HG03520 (cell line): ENCODE measurements around the gene ANP32A.
A peak's percentile ranks its signal among the peaks of the same experiment; 100 is the strongest.

ENCODE experiments used
- ATAC-seq: cut with Tn5 transposase; IDR thresholded peaks from one replicate; pipeline ENCODE4 v1.9.1; 2021; ENCODE audit warnings: mild to moderate bottlenecking, moderate library complexity; ENCODE audit not compliant: unreplicated experiment

The ANP32A gene

GRCh38 chr15:68800875-68801274 is 19.8 kb downstream of the ANP32A start:
- ATAC-seq, result no peak

GRCh38 chr15:68798346-68799094 is 22.2 kb downstream of the ANP32A start:
- ATAC-seq, result no peak

GRCh38 chr15:68797599-68798345 is 22.9 kb downstream of the ANP32A start:
- no peak for ATAC-seq

GRCh38 chr15:68797191-68797590 is 23.5 kb downstream of the ANP32A start:
- ATAC-seq, result no peak

GRCh38 chr15:68796576-68796975 is 24.1 kb downstream of the ANP32A start:
- ATAC-seq, result no peak

GRCh38 chr15:68795298-68795848 is 25.3 kb downstream of the ANP32A start:
- ATAC-seq, result peak; percentile 55

- no peak for ATAC-seq
These were observed 25.8 kb downstream of the ANP32A start for GRCh38 chr15:68794863-68795262.

- ATAC-seq, result no peak
These were observed 26.4 kb downstream of the ANP32A start for GRCh38 chr15:68794307-68794706.

- no peak for ATAC-seq
These were observed 26.9 kb downstream of the ANP32A start for GRCh38 chr15:68793776-68794175.

GRCh38 chr15:68792901-68793766 is 27.6 kb downstream of the ANP32A start:
- no peak for ATAC-seq

GRCh38 chr15:68791431-68792283 is 29.0 kb downstream of the ANP32A start:
- ATAC-seq, result peak; percentile 50

GRCh38 chr15:68790910-68791309 is 29.8 kb downstream of the ANP32A start:
- ATAC-seq, result no peak

- no peak for ATAC-seq
These were observed 30.5 kb downstream of the ANP32A start for GRCh38 chr15:68790242-68790575.

- no peak for ATAC-seq
These were observed 31.0 kb downstream of the ANP32A start for GRCh38 chr15:68789534-68790241.

- no peak for ATAC-seq
These were observed 31.6 kb downstream of the ANP32A start for GRCh38 chr15:68789091-68789490.

- no peak for ATAC-seq
These were observed 32.5 kb downstream of the ANP32A start for GRCh38 chr15:68788264-68788624.

- no peak for ATAC-seq
These were observed 33.0 kb downstream of the ANP32A start for GRCh38 chr15:68787609-68788263.

GRCh38 chr15:68786753-68787152 is 33.9 kb downstream of the ANP32A start:
- no peak for ATAC-seq

GRCh38 chr15:68785541-68785940 is 35.2 kb downstream of the ANP32A start:
- ATAC-seq, result no peak
